ENCODE measurements around the gene SEC24B.

DNA sequence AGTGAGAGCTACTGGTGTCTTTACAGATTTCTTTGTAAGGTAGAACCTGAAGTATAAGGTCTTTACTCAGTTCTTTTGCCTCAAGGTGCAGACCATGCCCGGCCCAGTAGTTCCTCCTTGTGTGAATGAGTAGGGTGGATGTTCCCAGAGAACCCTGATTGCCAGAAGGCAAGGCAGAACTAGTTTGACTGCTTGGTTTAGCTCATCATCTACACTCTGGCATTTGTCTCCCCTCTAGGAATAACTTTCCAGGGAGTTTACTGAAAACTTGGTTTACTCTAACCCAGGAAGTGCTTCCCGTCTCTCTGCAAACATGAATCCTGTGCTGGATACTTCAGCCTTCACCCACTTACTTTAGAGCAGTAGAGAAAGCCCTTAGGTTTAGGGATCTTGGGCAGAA, 155.5 kb downstream of the SEC24B start:
- TF ChIP-seq YY1 (IDR thresholded peaks at IDR 0.05; ENCODE audit: insufficient read depth, insufficient read length) (no peak), SUZ12 (IDR thresholded peaks at IDR 0.05; ENCODE audit: extremely low read depth, insufficient read depth, insufficient read length) (no peak)
